A549 treated with CpdA at 1 μM for 4 hours (cell line): ENCODE data around the gene OR2J1. TPM values are rescaled to one million over a fixed set of nuclear protein-coding genes. Genes with fewer than 3 reads are reported as not detected.

Experiments
- total RNA-seq: library from RNA; stranded (reverse); fragments of 200-300 nt; extraction: Qiagen RNA extraction; gene quantifications from 5 replicates; pipeline ENCODE4 v1.2.3, GENCODE V29; 2022; ENCODE audit warnings: low read depth

OR2J1 gene
- total RNA-seq = not detected in 5 replicates

DNA sequence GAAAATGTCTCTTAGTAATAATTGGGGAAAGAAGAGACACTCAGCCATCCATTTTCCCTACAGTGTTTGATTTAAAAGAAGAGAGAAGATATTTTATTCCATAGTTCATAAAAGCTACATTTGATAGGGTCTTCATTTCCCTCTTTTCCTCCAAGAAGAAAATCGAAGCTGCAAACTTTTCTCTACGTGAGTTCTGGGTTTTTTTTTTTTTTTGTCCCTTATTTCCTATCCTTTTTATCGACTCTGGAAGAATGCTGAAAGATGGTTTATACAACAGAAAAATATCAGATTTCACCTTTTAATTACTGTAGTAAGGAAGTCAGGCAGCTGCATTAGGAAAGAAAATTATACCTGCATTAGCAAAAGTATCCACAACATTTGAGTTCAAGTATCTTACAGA is at the start of gene OR2J1:
Gene OR2J1, plus strand, starts transcription at position 301 of the 400 bp plus-strand sequence. CDS start 1,453 bp downstream, outside the sequence.

DNA sequence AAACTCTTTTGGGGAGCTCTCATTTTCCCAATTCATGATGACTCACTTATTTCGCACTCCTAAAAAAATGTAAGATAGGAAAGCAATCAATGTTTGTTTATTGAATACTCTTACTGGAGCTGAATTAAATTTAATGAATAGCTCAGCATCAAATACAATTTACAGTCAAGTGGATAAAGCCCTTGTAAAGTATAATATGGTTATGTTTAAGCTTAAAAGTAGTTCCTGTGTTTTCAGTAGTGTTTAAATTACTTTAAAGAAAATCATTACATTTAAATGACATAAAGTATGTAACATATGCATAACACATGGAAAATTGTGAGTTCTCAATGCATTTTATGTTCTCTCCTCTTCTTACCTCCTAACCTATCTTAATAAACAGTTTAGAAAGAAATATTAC is 12.1 kb upstream of the OR2J1 start, which contains the start of gene OR2B3:
Gene OR2B3, minus strand, starts transcription at position 101 of the 400 bp plus-strand sequence. Its CDS starts 65 bp downstream, at position 36.

DNA sequence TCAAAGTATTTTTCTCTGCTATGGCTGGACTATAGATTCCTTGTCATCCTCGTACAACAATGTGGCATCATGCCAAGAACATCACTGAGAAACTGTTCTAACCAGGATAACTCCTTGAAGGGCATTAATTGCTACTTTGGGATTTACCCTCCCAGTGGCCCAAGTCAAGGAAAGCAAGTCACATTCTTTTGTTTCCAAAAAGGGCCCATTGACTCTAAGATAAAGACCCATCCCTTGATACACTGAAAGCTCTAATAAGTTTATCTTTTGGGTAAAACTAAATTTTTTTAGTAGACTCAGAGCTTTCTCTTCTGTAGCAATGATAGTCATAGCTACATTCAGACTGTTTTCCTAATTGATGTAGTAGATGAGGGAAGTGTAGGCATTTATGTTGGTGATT is 8.5 kb downstream of the OR2J1 start, which contains the start of gene OR2J3:
Gene OR2J3, plus strand, starts transcription at position 301 of the 400 bp plus-strand sequence. CDS start 3,833 bp downstream, outside the sequence.

Other genes starting within 250 kb of the OR2J1 start
- 36.1 to 48.9 TPM (median 46.7 TPM) in 5 replicates for gene TRIM27, start 175.5 kb upstream of the OR2J1 start, total RNA-seq
- 0.16 to 0.37 TPM (median 0.22 TPM) in 5 replicates for gene ZNF311, start 94.2 kb upstream of the OR2J1 start, total RNA-seq
- not detected in 5 replicates for gene OR2W1, start 54.3 kb upstream of the OR2J1 start, total RNA-seq
- gene OR2B3, start 12.2 kb upstream of the OR2J1 start, total RNA-seq = not detected in 5 replicates
- gene OR2J3, start 8.6 kb downstream of the OR2J1 start, total RNA-seq = not detected in 5 replicates
- not detected in 5 replicates for gene OR2J2, start 71.4 kb downstream of the OR2J1 start, total RNA-seq
- not detected in 5 replicates for gene OR14J1, start 202.2 kb downstream of the OR2J1 start, total RNA-seq